GM19455 (cell line): ENCODE data around the gene ATXN7L3.
A peak's percentile ranks its signal among the peaks of the same experiment; 100 is the strongest.
"Not testable (repeated sequence)": the region's sequence is repeated elsewhere in the genome, so short reads cannot be mapped to it uniquely, and the experiment has no call there.

Experiments
- ATAC-seq: cut with Tn5 transposase; IDR thresholded peaks from one replicate; pipeline ENCODE4 v1.9.1; 2021; ENCODE audit not compliant: unreplicated experiment

Gene ATXN7L3

GRCh38 chr17:44199553-44200477 is at the start of gene ATXN7L3:
Gene ATXN7L3, minus strand, starts transcription at chr17:44199884. Its CDS starts 1,814 bp downstream, at chr17:44198070.
- peak; percentile 63 for ATAC-seq

- no peak for ATAC-seq
Measured at GRCh38 chr17:44247876-44248736, 48.4 kb upstream of the ATXN7L3 start.

- ATAC-seq: no peak
Measured at GRCh38 chr17:44247440-44247841, 47.8 kb upstream of the ATXN7L3 start.

- ATAC-seq: no peak
Measured at GRCh38 chr17:44241106-44241624, 41.5 kb upstream of the ATXN7L3 start.

GRCh38 chr17:44237886-44238285 is 38.2 kb upstream of the ATXN7L3 start:
- ATAC-seq: not testable (repeated sequence)

- no peak for ATAC-seq
Measured at GRCh38 chr17:44236444-44236991, 36.8 kb upstream of the ATXN7L3 start.

- ATAC-seq: no peak
Measured at GRCh38 chr17:44235583-44235936, 35.9 kb upstream of the ATXN7L3 start.

GRCh38 chr17:44233582-44233981 is 33.9 kb upstream of the ATXN7L3 start:
- ATAC-seq: no peak

- ATAC-seq: no peak
Measured at GRCh38 chr17:44232061-44232460, 32.4 kb upstream of the ATXN7L3 start.

GRCh38 chr17:44230140-44230539 is 30.5 kb upstream of the ATXN7L3 start:
- ATAC-seq: no peak

- ATAC-seq: no peak
Measured at GRCh38 chr17:44229090-44229489, 29.4 kb upstream of the ATXN7L3 start.

GRCh38 chr17:44223541-44224071 is 23.9 kb upstream of the ATXN7L3 start:
- ATAC-seq: no peak

GRCh38 chr17:44222112-44222869 is 22.6 kb upstream of the ATXN7L3 start:
- ATAC-seq: no peak

- ATAC-seq: no peak
Measured at GRCh38 chr17:44221862-44222111, 22.1 kb upstream of the ATXN7L3 start.

- no peak for ATAC-seq
Measured at GRCh38 chr17:44221084-44221861, 21.6 kb upstream of the ATXN7L3 start.

- ATAC-seq: peak; percentile 14
Measured at GRCh38 chr17:44220213-44221083, 20.8 kb upstream of the ATXN7L3 start.

GRCh38 chr17:44219616-44220212 is 20.0 kb upstream of the ATXN7L3 start, which contains the start of gene UBTF:
Gene UBTF, minus strand, starts transcription at chr17:44219675. Its CDS starts 1,446 bp downstream, at chr17:44218229.
- ATAC-seq: peak; percentile 9

GRCh38 chr17:44219108-44219615 is 19.5 kb upstream of the ATXN7L3 start:
- peak; percentile 41 for ATAC-seq
